ENCODE results near the gene RPL19.
A peak's percentile ranks its signal among the peaks of the same experiment; 100 is the strongest.

Gene RPL19

DNA sequence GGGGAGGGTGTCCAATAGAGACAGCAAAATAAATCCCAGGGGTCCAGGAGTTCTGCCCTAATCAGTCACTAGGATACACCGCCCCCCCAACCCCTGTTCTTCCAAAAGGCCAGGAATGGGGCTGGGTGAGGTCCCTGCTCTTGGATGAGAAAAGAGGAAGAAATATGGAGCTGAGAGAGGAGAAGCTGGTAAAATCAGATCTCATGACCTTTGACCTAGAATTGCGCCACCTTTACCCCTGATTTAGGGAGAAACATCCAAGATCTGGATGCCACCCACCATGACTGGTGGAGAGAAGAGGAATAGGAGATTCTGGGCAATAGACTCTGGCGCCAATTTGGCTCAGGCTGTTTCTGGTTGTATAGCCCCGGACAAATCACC lies 1.9 kb upstream of the RPL19 start:
- peak; percentile 67 to 70 for DNase-seq

GRCh38 chr17:39199820-39200069 lies 338 bp upstream of the RPL19 start:
- DNase-seq = peak; percentile 96 to 97

DNA sequence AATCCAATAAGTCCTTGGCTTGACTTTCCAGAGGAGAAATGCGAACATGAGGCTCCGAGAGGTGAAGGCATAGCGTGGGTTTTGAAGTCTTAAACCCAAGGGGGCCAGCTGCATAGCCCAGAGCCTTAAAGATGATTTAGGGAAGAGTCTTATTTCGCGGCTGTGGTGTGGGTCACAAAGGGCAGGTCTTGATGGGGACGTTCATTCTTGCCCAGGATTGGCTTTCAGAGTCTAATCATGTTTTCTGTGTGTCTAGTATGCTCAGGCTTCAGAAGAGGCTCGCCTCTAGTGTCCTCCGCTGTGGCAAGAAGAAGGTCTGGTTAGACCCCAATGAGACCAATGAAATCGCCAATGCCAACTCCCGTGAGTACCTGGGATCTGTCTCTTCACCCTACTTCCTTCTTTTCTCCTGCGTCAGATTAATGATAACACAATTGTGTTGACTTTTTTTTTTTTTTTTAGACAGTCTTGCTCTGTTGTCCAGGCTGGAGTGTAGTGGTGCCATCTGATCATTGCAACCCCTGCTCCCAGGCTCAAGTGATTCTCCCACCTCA lies 951 bp downstream of the RPL19 start:
- DNase-seq = no peak

DNA sequence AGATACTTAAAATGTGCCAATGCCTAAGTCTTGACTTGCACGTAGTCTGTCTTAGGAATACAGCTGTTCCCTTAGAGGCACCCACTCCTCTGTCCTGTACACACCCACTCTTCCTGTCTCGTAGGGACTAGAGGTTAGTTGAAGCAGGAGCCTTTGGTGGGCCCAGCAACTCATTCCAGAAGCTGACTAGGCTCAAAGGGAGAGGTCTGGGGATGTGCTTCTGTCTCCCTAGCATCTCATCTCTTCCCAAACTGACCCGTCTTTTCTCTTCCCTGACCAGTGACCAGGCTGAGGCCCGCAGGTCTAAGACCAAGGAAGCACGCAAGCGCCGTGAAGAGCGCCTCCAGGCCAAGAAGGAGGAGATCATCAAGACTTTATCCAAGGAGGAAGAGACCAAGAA lies 4.2 kb downstream of the RPL19 start:
- no peak for DNase-seq

- no peak for DNase-seq
These were observed 5.0 kb downstream of the RPL19 start for GRCh38 chr17:39205112-39205526.

- peak; percentile 33 to 83 for DNase-seq
These were observed 8.1 kb downstream of the RPL19 start for GRCh38 chr17:39208136-39208535.

DNA sequence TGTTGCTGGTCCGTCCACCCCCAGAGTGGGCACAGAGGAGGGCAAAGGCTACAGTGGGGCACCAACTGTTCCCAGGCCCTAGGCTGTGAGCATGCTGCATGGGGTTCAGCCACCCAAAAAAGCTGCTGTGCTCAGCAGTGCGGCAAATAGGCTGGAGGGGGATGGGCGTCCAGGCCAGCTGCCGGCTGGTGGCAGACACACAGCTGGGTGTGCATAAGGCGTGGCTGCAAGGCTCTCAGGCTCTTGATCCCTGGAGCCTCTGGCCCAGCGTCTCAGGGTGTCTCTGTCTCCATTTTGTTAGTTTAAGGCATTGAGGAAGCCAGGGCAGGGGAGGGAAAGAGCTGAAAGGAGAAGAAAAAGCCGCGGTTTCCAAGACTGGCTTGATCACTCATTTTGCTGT lies 8.8 kb downstream of the RPL19 start:
- DNase-seq = peak; percentile 33 to 63

- peak; percentile 47 to 81 for DNase-seq
These were observed 9.4 kb downstream of the RPL19 start for GRCh38 chr17:39209317-39210092.

GRCh38 chr17:39210093-39210434 lies 10.0 kb downstream of the RPL19 start:
- DNase-seq = no peak

- peak in 1 of 2 donors; percentile 41 for DNase-seq
These were observed 12.2 kb downstream of the RPL19 start for GRCh38 chr17:39212195-39212810.

DNA sequence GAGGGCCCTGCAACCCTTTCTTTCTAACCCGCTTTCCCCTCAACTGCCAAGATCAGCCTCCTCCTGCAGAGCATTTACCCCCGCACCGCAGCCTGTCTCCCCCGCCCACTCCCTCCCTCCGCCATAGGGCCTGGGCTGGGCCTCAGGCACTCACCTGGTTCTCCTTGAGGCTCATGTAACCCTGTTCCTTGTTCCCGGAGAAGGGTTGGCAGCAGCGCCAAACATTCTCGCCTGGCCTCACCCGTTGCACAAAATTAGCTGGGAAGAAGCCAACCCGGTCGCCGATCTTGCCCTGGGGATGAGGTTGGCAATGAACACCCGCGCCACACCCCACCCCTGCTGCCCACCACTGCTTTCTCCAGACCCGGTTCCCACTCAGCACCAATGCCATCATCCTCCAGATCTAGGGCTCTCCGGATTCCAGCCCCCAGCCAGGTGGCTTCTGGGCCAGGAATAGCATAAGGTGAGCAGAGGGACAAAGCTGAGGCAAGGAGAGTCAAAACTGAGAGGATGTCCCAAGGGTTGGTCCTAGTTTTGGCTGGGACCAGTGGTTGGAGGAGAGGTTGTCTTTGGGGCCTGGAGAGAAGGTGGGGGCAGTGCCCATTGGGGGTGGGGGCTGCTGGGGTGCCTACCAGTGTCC lies 12.9 kb downstream of the RPL19 start:
- no peak for DNase-seq

GRCh38 chr17:39213852-39214251 lies 13.8 kb downstream of the RPL19 start:
- no peak for DNase-seq

DNA sequence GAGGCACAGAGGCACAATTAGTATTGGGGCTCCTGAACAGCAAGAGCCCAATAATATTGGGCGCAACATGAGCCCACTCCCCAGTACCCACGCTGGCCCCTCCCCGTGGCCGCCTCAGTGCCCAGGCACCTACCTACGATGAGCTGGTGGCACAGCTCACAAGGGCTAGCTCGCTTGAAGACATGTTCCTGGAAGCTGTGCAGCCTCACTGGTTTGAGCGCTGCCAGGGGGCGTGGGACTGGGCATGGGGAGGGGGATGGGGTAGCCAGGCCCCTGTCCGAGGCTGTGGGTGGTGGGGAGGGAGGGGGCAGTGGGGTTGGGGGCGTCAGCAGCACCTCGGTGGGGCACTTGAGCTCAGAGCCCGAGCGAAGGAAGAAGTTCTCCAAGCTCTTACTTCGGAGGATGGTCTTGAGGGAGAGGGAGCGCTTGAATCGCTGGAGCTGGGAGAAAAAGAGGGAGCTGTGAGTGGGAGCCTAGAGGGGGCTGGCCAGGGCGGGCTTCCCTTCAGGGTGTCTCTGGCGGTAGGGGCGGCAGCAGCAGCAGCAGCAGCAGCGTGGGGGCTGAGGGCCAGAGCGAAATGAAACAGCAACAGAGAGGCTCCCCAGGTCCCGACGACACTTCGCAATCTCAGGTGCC lies 17.8 kb downstream of the RPL19 start:
- DNase-seq = no peak

- DNase-seq = no peak
These were observed 18.8 kb downstream of the RPL19 start for GRCh38 chr17:39218906-39219305.

GRCh38 chr17:39219647-39220154 lies 19.6 kb downstream of the RPL19 start:
- no peak for DNase-seq

DNA sequence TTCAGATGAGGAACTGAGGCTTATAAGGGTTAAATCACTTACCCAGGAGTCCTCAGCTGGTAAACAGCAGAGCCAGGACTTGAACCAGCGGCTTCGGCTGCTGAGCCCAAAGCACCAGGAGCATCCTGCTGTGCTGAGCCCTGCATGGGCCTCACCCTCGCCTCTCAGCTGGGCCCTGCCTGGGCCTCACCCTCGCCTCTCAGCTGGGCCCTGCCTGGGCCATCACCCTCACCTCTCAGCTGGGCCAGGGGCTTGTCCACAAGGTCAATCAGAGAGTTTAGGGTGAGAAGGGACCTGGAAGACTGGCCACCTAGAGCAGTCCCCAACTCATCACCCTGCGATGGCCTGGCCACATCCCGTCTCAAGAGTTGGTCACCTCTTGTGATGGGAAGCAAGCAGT lies 21.5 kb downstream of the RPL19 start:
- DNase-seq = no peak

- no peak for DNase-seq
These were observed 22.1 kb downstream of the RPL19 start for GRCh38 chr17:39222151-39222550.

DNA sequence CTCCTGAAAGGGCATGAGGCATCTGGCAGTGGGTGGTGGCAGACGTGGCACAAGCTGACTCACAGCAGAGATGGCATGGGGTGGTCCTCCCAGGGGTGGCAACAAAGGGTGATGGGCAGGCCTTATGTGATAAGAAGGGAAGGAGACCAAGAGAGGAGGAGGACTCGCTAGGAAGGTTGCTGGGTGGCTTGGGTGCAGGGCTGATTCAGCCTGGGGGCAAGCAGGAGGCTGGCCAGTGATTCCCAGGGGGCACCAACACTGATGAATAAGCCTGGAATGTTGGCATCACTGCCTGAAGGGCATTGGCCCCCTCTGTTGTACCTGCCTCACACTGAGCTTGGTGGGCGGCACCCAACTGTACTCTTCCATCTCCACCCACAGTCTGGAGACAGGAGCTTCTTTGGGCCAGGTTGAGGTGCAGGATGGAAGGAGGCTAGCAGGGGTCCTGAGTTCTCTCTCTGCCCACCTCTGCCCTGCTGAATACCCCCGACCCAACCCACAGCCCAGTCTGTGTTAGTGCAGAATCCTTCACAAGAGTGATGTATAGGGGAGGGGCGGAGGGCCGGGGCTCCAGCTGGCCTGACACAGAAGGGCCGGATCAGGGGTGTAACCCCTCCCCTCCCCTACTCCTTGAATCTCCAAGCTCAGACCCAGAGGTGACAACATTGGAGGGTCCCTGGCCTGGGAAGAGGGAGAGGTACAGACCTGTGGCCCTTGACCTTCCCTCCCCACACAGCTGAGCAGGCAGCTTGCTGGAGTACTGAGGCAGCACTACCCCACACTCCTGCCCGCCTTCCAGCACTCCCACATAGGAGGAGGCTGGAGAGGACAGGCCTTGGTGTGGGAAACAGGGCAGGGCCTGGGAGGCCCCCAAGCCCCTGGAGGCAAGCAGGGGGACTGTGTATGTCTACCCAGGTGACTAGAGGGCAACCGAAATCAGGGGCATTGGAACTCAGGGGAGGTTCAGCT lies 23.1 kb downstream of the RPL19 start:
- DNase-seq = no peak

- no peak for DNase-seq
These were observed 24.1 kb downstream of the RPL19 start for GRCh38 chr17:39223907-39224777.

GRCh38 chr17:39224778-39225307 lies 24.8 kb downstream of the RPL19 start:
- no peak for DNase-seq

Data from inflammatory macrophage (primary cell).